ENCODE data around the gene HTRA2. TPM values are rescaled to one million over a fixed set of nuclear protein-coding genes. Genes with fewer than 3 reads are reported as not detected.

Gene HTRA2
- 48.5 and 52.8 TPM in 2 replicates for total RNA-seq

DNA sequence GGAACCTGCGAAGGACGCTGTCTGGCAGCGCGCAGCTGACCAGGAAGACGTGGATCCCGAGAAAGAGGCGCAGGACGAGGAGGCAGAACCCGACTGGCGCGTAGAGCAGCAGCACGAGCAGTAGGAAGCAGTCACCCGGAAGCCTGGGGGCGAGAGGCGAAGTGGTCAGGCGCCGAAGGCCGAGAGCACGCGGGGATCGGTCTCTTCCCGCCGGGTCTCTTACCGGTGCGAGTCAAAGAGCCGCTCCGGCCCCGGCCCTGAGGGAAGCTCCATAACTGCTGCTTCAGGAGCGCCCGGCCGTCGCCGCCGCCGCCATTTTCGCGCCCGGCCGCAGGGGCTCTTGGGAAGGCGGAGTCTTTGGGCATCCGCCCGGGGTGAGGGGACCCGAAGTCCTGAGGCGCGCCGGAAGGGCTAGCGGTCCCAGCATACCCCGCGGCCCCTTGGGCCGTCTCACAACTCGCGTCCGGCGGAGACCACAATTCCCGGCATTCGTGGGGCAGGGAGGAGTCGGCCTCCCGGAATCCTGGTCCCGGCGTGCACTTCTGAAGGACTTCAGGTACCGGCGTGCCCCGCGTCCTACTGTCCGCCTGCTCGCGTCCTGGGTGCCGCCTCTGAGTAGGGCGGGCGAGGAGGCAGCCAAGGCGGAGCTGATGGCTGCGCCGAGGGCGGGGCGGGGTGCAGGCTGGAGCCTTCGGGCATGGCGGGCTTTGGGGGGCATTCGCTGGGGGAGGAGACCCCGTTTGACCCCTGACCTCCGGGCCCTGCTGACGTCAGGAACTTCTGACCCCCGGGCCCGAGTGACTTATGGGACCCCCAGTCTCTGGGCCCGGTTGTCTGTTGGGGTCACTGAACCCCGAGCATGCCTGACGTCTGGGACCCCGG, at the start of gene HTRA2, which contains the start of gene AUP1:
HTRA2 (plus strand) TSS at position 577 of the 882 bp plus-strand sequence; CDS start at position 651, 74 bp downstream.
AUP1 (minus strand) TSS at position 350 of the 882 bp plus-strand sequence; CDS start at position 273, 77 bp downstream.

DNA sequence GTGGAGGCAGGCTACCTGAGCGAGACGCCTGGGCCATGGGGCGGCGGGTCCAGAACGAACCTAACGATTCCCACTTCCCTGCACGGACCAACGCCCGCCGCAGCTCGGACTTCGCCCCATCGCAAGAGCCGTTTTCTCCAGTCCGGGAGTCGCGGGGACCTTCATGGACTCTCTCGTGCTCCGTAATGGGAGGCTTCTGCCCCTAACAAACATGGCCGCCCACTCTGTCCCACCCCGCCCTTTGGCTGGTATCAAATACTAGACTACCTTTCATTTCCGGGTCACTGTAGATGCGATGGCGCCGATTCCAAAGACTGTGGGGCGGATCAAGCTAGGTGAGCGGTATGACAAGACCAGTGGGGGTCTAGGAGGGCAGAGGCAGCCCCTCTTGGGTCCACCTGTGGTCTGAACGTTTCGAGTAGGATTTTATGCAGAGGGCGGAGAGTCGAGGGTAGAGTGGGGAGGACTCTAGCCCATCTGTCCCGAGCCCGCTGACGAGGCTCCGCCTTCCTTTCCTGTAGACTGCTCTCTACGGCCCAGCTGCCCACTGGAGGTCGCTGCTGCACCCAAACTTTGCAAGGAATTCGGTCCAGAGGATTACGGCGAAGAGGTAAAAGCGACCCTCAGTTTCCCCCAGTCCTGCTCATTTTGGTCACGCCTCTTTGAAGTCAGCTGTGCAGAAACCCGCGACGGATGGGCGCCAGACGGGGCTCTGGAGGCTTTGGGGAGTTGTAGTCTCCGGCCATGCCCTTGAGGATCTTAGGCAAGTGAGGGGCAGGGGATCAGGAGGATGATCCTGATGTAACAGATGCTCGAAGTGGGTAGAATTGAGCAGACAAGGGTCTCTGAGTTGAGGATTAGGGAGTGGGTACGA, 46.7 kb upstream of the HTRA2 start, which contains the start of the genes CCDC142 and TTC31:
CCDC142 (minus strand) TSS at position 198 of the 874 bp plus-strand sequence; CDS start at position 37, 161 bp downstream.
TTC31 (plus strand) TSS at position 281 of the 874 bp plus-strand sequence; CDS start at position 296, 15 bp downstream.

GRCh38 chr2:74499267-74499939, 30.3 kb upstream of the HTRA2 start, which contains the start of gene LBX2:
TSS of gene LBX2 (minus strand) at chr2:74499603. CDS start at chr2:74499537, 66 bp downstream.

DNA sequence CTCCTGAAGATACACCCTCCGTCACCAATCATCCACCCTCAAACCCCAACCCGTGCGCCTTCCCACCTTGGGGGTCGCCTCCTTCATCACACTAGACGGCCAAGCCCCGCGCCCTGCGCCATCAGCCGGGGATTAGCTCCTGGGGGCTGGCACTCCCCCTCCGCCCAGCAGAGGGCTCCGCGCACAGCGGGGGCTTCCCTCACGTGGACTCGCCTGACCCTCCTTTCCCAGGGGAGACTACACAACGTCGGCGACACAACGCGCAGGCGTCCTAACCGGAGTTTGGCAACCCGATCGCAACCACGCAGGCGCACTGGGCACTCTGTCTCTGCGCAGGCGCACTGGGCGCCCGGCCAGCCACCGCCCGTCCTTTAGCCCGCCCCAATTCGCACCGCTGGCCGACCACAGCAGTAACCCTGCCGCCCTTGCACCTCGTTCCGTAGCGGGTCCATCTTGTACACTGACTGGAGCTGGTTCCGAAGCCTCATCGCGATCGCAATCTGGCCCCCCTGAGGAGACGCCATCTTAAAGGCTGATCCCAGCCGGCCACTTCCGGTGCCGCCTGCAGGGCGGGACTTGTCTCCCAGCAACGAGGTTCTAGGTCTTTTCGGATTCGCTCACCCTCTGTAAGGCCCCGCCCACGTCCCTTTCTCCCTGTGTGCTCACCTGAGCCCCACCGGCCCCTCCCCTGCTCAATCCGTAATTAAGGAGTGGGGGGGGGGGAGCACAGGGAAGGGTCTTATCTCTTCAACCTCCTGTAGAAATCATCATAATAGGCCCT, 22.4 kb upstream of the HTRA2 start, which contains the start of gene PCGF1:
PCGF1 (minus strand) TSS at position 551 of the 781 bp plus-strand sequence; CDS start at position 524, 27 bp downstream.

DNA sequence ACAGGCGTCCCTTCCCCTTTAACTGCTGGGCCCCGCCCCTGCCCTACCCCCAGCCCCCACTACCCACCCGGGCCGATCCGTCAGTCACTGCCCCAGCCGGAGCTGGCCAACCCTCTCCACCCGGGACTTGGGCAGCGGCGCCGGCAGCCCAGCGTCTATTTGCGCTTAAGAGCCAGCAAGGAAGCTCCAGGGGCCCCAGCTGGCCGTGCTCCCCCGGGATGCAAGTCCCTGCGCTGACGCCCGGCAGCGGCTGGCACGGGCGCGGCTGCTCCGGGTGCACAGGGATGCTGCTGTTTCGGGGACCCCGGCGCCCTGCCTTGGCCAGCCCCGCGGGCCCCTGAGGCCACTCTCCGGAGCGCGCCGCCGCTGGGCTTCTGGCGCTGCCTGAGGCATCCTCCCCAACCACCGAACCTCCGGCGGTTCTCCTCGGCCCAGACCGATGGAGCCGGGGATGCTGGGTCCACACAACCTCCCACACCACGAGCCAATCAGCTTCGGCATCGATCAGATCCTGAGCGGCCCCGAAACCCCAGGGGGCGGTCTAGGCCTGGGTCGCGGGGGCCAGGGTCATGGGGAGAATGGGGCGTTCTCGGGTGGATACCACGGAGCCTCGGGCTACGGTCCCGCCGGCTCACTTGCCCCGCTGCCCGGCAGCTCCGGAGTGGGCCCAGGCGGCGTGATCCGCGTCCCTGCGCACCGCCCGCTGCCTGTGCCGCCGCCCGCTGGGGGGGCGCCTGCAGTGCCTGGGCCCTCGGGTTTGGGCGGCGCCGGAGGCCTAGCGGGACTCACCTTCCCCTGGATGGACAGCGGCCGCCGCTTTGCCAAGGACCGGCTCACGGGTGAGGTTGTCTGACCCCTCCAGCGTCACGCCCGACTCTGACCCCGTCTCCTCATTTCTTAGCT, 15.1 kb upstream of the HTRA2 start, which contains the start of gene TLX2:
TLX2 (plus strand) TSS at position 83 of the 903 bp plus-strand sequence; CDS start at position 440, 357 bp downstream.

DNA sequence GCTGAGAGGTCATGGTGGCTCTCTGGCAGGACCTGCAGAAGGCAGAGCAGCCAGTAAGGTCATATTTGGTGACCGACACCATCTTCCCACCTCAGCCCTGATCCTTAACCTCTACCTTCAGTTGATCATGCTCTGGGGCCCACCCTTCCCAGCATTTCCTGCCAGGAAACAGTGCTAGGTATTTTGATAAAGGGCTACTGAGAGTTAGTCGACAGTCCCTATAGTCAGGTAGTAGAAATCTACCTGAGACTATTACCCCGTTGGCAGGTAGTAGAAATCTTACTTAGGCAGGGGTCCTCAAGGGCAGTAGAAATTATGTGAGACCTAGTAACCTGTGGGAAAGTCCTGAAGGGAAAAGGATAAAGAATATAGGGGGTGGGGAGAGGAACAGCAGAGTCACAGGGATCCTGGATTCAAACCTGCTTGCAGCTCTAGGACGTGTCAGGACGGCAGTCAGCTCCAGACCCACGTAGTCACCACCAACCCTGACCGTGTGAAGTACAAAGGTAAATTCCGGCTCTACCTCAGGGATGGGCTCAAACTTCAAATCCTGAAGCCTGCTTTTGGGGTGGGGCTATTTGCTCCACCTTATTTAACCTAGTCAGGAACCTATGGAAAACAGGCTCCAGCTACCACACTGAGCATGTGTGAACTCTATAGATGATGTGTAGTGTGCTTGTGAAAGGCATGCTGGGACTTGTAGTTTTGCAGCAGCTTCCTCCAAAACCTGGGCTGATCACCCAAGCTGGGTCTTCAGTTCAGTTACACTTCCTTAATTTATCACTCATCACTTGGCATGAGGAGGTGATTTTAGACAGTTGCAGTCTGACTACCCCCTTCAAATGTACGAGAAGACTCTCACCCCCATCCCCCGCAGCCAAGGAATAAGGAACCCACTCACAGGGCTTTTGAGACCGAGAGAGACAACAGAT, 3.8 kb upstream of the HTRA2 start, which contains the start of gene DQX1:
DQX1 (minus strand) TSS at position 515 of the 932 bp plus-strand sequence; CDS start at position 13, 502 bp downstream.

DNA sequence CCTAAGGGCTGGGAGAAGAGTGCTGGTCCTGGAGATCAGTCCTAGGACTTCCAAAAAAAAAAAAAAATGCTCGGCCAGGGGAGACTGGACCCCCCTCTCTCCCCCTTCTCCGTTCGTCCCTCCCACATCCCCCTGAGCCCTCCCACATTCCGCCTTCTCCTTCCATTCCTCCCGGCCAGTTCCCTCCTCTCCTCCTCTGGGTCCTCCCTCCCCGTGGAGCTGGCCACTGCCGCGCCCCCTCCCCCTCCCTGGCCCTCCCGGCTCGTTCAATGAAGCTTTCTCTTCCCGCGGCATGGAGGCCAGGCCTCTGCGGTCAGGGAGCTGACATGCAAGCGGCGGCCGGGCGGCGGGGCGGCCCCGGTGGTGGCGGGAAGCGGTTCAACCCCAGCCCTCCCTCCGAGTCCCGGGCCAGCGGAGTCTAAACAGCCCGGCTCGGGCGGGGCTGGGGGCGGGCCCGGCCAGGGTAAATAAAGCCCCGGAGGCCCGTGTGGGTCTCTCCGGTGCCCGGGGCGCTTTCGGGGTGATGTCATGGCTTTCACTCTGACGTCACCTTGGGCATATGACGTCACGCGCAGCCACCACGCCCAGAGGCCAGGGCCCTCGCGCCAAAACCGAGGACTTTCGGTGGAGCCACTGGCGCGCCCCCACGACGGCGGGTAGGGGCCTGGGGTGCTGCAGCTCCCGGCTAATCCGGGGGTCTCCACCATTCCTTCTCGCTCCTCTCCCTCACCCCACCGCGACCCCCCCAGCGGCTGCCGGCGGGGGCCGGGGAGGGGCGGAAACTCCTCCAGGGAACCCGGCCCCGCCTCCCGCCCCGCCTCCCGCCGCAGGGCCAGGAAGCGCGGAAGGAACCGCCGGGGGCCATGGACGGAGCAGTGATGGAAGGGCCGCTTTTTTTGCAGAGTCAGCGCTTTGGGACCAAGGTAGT, 24.4 kb downstream of the HTRA2 start, which contains the start of the genes DOK1 and LOXL3:
DOK1 (plus strand) TSS at position 829 of the 928 bp plus-strand sequence; CDS start at position 864, 35 bp downstream.
LOXL3 (minus strand) TSS at position 51 of the 928 bp plus-strand sequence. CDS start 1,308 bp downstream, outside the sequence.

Other genes with a start within 250 kb of the HTRA2 start
- gene SLC4A5, start 186.5 kb upstream of the HTRA2 start, total RNA-seq = under 0.01 and 1.5 TPM in 2 replicates
- 108 and 112 TPM in 2 replicates for gene DCTN1, start 149.6 kb upstream of the HTRA2 start, total RNA-seq
- gene C2orf81, start 108.3 kb upstream of the HTRA2 start, total RNA-seq = 0.98 and 1.1 TPM in 2 replicates
- 71.7 and 76.4 TPM in 2 replicates for gene WDR54, start 108.2 kb upstream of the HTRA2 start, total RNA-seq
- 9.6 and 11.0 TPM in 2 replicates for gene RTKN, start 88.0 kb upstream of the HTRA2 start, total RNA-seq
- 11.4 and 11.5 TPM in 2 replicates for gene INO80B, start 74.8 kb upstream of the HTRA2 start, total RNA-seq
- 22.0 and 25.6 TPM in 2 replicates for gene WBP1, start 71.5 kb upstream of the HTRA2 start, total RNA-seq
- 31.2 and 48.1 TPM in 2 replicates for gene MOGS, start 64.6 kb upstream of the HTRA2 start, total RNA-seq
- 19.9 and 30.9 TPM in 2 replicates for gene MRPL53, start 57.3 kb upstream of the HTRA2 start, total RNA-seq
- 22.4 and 34.0 TPM in 2 replicates for gene CCDC142, start 46.9 kb upstream of the HTRA2 start, total RNA-seq
- gene TTC31, start 46.9 kb upstream of the HTRA2 start, total RNA-seq = 12.9 and 16.0 TPM in 2 replicates
- gene LBX2, start 30.3 kb upstream of the HTRA2 start, total RNA-seq = 3.3 and 3.9 TPM in 2 replicates
- 16.2 and 22.4 TPM in 2 replicates for gene PCGF1, start 22.2 kb upstream of the HTRA2 start, total RNA-seq
- gene TLX2, start 15.5 kb upstream of the HTRA2 start, total RNA-seq = under 0.01 TPM in 1 of 2 replicates, not detected in the other
- gene DQX1, start 3.7 kb upstream of the HTRA2 start, total RNA-seq = not detected in 2 replicates
- gene AUP1, start 227 bp upstream of the HTRA2 start, total RNA-seq = 103 and 105 TPM in 2 replicates
- 2.2 and 3.7 TPM in 2 replicates for gene LOXL3, start 24.0 kb downstream of the HTRA2 start, total RNA-seq
- 14.7 and 15.6 TPM in 2 replicates for gene DOK1, start 24.8 kb downstream of the HTRA2 start, total RNA-seq
- gene M1AP, start 118.4 kb downstream of the HTRA2 start, total RNA-seq = not detected in 2 replicates
- gene SEMA4F, start 124.3 kb downstream of the HTRA2 start, total RNA-seq = 2.9 and 3.3 TPM in 2 replicates

Measured in subcutaneous preadipocyte (primary cell).